Adrenal gland (tissue), 12 donors: Measurements from ENCODE around the gene TRAF1. TPM values are rescaled to one million over a fixed set of nuclear protein-coding genes. Genes with fewer than 3 reads are reported as not detected.

Source experiments
- DNase-seq, 7 donors: peaks; one replicate each; pipeline ENCODE4 v3.0.0-alpha.2; 2019 to 2020
- H3K27ac ChIP-seq, 5 donors: fragments of 200-600 bp; sonication (generic) in 4 of 5; 1 replicate in 3 of 5; 2 replicates in 2 of 5; pipeline versions ENCODE4 v1.5.1 to v1.8.0; 2016 to 2020; ENCODE audit warnings: mild to moderate bottlenecking in 1 of 5
- H3K27me3 ChIP-seq: fragments of 200-600 bp; 2 replicates; pipeline ENCODE4 v1.8.0; 2021
- H3K36me3 ChIP-seq, 2 donors: fragments of 200-600 bp; replicated peaks in 1 of 2; 1 replicate in 1 of 2; 2 replicates in 1 of 2; pipeline versions ENCODE4 v1.5.1 to v1.8.0; 2018 to 2022
- H3K4me1 ChIP-seq, 2 donors: fragments of 200-600 bp; replicated peaks in 1 of 2; 1 replicate in 1 of 2; 2 replicates in 1 of 2; pipeline versions ENCODE4 v1.5.1 to v1.8.0; 2018 to 2021
- H3K4me3 ChIP-seq, 4 donors: fragments of 200-600 bp; sonication (generic) in 3 of 4; one replicate each; pipeline ENCODE4 v1.5.1; 2016 to 2018
- H3K9me3 ChIP-seq, 3 donors: fragments of 200-600 bp; sonication (generic) in 1 of 3; replicated peaks in 1 of 3; 1 replicate in 2 of 3; 2 replicates in 1 of 3; pipeline versions ENCODE4 v1.5.1 to v1.8.0; 2016 to 2021
- CTCF ChIP-seq, 6 experiments: fragments of 450-650 bp in 4 of 6; fragments of 200-600 bp in 2 of 6; sonication (generic) in 1 of 6; IDR thresholded peaks; 1 replicate in 5 of 6; 2 replicates in 1 of 6; pipeline versions ENCODE4 v1.5.1 to v1.8.0; 2016 to 2021; ENCODE audit warnings: antibody characterized with exemption in 6 of 6, mild to moderate bottlenecking in 2 of 6, moderate library complexity in 1 of 6
- POLR2A ChIP-seq, 2 donors: fragments of 450-650 bp; IDR thresholded peaks; one replicate each; pipeline ENCODE4 v1.6.1; 2017; ENCODE audit warnings: antibody characterized with exemption in 2 of 2, mild to moderate bottlenecking in 2 of 2, moderate library complexity in 1 of 2
- WGBS, 4 donors: extraction: QIAGEN DNeasy Blood & Tissue Kit in 2 of 4; methylation state at CpG; one replicate each; pipeline versions ENCODE4 v1.1.5 to v1.1.7; 2013 to 2017; 5-methylcytosine and 5-hydroxymethylcytosine counted together
- intact Hi-C, 2 donors: fragments of 100-400 bp; cut with DNase I; formaldehyde crosslinking; loops; one replicate each; pipeline versions ENCODE4 v1.14.1 to v1.15.0; 2022 to 2023
- polyA plus RNA-seq, 3 donors: library from polyadenylated mRNA; stranded (reverse); fragments of 200-250 nt in 2 of 3; fragments of 350-450 nt in 1 of 3; fragmentation: Illumina TruSeq in 1 of 3; extraction: RNeasy Lipid Tissue Mini Kit (QIAGEN cat#74804) in 1 of 3; gene quantifications; one replicate each; pipeline ENCODE4 v1.2.3, GENCODE V29; 2013 to 2014
- total RNA-seq, 9 donors: library from RNA; depleted of rRNA in 4 of 9; stranded (reverse); fragments of >200 nt in 4 of 9; fragments of 120-200 nt in 1 of 9; fragmentation: NEBNext Ultra II Directional in 1 of 9; extraction: Animal tissue kit (Norgen Biotek cat#: 25700) in 1 of 9; gene quantifications; one replicate each; pipeline versions ENCODE4 v1.1.0 to v1.2.4, GENCODE V29; 2013 to 2023
- donor health status: healthy with polysubstance abuse.
- donor health status: Bipolar disorder and iron deficiency.
- donor health status: DM: yes; HTN: yes; CAD: no.
- donor health status: DM: no; HTN: no; CAD: no.
- donor health status: DM: no; HTN: no; CAD: no.
- donor health status: DM: yes; HTN: yes; CAD: no.

TRAF1 gene
- total and polyA plus RNA-seq, 12 donors, result 1.6 to 42.7 (median 7.0) TPM

GRCh38 chr9:120949290-120949689 is 22.7 kb upstream of the TRAF1 start:
- H3K27me3 ChIP-seq, result no peaks in the 10 kb centered on the region
- no peak for DNase-seq
- H3K36me3 ChIP-seq, result no peaks in the 10 kb centered on the region
- intact Hi-C loops, result no loop called here
- 53 to 82% (median 78%) methylated on average over 2 of the region's 2 CpGs for whole genome bisulfite sequencing, 4 donors
- peaks cover 0 to 9% of the 10 kb centered on the region in 2 donors for H3K4me1 ChIP-seq
- H3K9me3 ChIP-seq, result no peaks in the 10 kb centered on the region
- no peak overlapping the region for H3K4me3 ChIP-seq
- TF ChIP-seq CTCF (IDR thresholded peaks at IDR 0.05) (no peak), POLR2A (IDR thresholded peaks at IDR 0.05) (no peak)
- H3K27ac ChIP-seq, result no peak overlapping the region

DNA sequence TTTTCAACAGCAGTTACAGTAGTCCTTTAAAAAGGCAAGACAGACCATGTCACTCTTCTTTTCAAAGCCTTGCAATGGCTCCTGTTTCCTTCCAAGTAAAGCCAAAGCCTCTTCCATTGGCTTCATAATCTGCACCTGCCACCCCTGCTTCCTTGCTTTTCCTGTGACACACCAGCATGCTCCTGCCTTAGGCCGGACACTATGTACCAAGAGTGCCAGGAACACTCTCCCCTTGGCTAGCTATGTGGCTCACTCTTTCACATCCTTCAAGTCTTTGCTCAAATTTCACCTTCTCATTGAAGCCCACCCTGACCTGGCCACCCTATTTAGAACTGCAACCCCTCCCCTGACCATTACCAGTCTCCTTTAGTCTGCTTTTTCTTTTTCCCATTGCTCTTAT is 22.2 kb upstream of the TRAF1 start:
- WGBS, 4 donors, result 90 to 100% (median 97%) methylated on average over 1 of the region's 1 CpG
- intact Hi-C loops, result no loop called here

GRCh38 chr9:120947222-120947621 is 20.6 kb upstream of the TRAF1 start:
- intact Hi-C loops, result no loop called here
- Histone ChIP-seq H3K36me3 (no peaks in the 10 kb centered on the region), H3K9me3 (no peaks in the 10 kb centered on the region), H3K4me1 (peaks cover 4 to 11% of the 10 kb centered on the region in 2 donors), H3K4me3 (no peak overlapping the region), H3K27me3 (no peaks in the 10 kb centered on the region), H3K27ac (no peak overlapping the region)
- TF ChIP-seq POLR2A (IDR thresholded peaks at IDR 0.05) (no peak), CTCF (IDR thresholded peaks at IDR 0.05) (no peak)
- no peak for DNase-seq
- WGBS, 4 donors, result 77 to 82% (median 78%) methylated on average over 2 of the region's 2 CpGs

More for the DNA sequence above, 22.2 kb upstream of the TRAF1 start:
- Histone ChIP-seq H3K27ac (no peak overlapping the region), H3K36me3 (no peaks in the 10 kb centered on the region), H3K27me3 (no peaks in the 10 kb centered on the region), H3K4me1 (peaks cover 0 to 9% of the 10 kb centered on the region in 2 donors), H3K4me3 (no peak overlapping the region), H3K9me3 (no peaks in the 10 kb centered on the region)
- TF ChIP-seq CTCF (IDR thresholded peaks at IDR 0.05) (no peak), POLR2A (IDR thresholded peaks at IDR 0.05) (no peak)
- no peak for DNase-seq

- no peak for TF ChIP-seq POLR2A (IDR thresholded peaks at IDR 0.05)
- no peak for TF ChIP-seq CTCF (IDR thresholded peaks at IDR 0.05)
- Histone ChIP-seq H3K36me3 (no peaks in the 10 kb centered on the region), H3K9me3 (no peaks in the 10 kb centered on the region), H3K4me3 (no peak overlapping the region), H3K4me1 (peaks cover 6 to 21% of the 10 kb centered on the region in 2 donors), H3K27ac (no peak overlapping the region), H3K27me3 (no peaks in the 10 kb centered on the region)
- no peak for DNase-seq
- intact Hi-C loops, result no loop called here
- 72 to 80% (median 78%) methylated on average over 3 of the region's 3 CpGs for WGBS, 4 donors
Observed at GRCh38 chr9:120946259-120946658, 19.7 kb upstream of the TRAF1 start.
